DOHH2 (cell line): Measurements from ENCODE around the gene OTUD7B.

Experiments used
- EZH2phosphoT487 ChIP-seq: fragments of 200-600 bp; sonication (generic); IDR thresholded peaks from 2 replicates; pipeline ENCODE4 v1.6.1; 2017; ENCODE audit warnings: borderline replicate concordance, mild to moderate bottlenecking, antibody characterized with exemption, low read length, moderate library complexity, mixed read lengths
- TF ChIP-seq, protein P1 (sequence below): fragments of 200-600 bp; sonication (generic); IDR thresholded peaks from one replicate; pipeline ENCODE4 v1.5.1; 2014; ENCODE audit warnings: antibody characterized with exemption, mild to moderate bottlenecking, low read depth, low read length; ENCODE audit not compliant: poor library complexity, severe bottlenecking

GRCh38 chr1:149899460-149900284, 110.9 kb downstream of the OTUD7B start, which contains the start of gene BOLA1:
- TF ChIP-seq, protein P1, sequence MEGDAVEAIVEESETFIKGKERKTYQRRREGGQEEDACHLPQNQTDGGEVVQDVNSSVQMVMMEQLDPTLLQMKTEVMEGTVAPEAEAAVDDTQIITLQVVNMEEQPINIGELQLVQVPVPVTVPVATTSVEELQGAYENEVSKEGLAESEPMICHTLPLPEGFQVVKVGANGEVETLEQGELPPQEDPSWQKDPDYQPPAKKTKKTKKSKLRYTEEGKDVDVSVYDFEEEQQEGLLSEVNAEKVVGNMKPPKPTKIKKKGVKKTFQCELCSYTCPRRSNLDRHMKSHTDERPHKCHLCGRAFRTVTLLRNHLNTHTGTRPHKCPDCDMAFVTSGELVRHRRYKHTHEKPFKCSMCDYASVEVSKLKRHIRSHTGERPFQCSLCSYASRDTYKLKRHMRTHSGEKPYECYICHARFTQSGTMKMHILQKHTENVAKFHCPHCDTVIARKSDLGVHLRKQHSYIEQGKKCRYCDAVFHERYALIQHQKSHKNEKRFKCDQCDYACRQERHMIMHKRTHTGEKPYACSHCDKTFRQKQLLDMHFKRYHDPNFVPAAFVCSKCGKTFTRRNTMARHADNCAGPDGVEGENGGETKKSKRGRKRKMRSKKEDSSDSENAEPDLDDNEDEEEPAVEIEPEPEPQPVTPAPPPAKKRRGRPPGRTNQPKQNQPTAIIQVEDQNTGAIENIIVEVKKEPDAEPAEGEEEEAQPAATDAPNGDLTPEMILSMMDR: no peak
- TF ChIP-seq EZH2phosphoT487: no peak
